Astrocyte of the spinal cord (primary cell): ENCODE measurements around the gene JAKMIP2.
A peak's percentile ranks its signal among the peaks of the same experiment; 100 is the strongest.

ENCODE experiments used
- DNase-seq: peaks from one replicate; pipeline ENCODE4 v3.0.0; 2011; ENCODE audit warnings: low read depth, low spot score
- H3K4me3 ChIP-seq: 2 replicates; pipeline ENCODE4 v1.5.1; 2011; ENCODE audit warnings: low read depth, mild to moderate bottlenecking, low read length, moderate library complexity
- CTCF ChIP-seq: IDR thresholded peaks from 2 replicates; pipeline ENCODE4 v1.5.1; 2012; ENCODE audit warnings: low read depth, mild to moderate bottlenecking, low read length, inconsistent platforms
- in situ Hi-C: cut with HindIII; loops from 2 replicates; pipeline ENCODE4 v1.10.0; 2017; ENCODE audit warnings: low sequenced_read_pairs

JAKMIP2 gene

GRCh38 chr5:147619281-147619878 is 163.1 kb downstream of the JAKMIP2 start:
- DNase-seq = peak; percentile 14
- in situ Hi-C loops = no loop called here
- TF ChIP-seq CTCF = no peak

GRCh38 chr5:147617711-147618350 is 164.7 kb downstream of the JAKMIP2 start:
- no peak for DNase-seq
- H3K4me3 ChIP-seq = no peak overlapping the region
- TF ChIP-seq CTCF = no peak
- in situ Hi-C loops = no loop called here

More at GRCh38 chr5:147619281-147619878, 163.1 kb downstream of the JAKMIP2 start:
- no peak overlapping the region for H3K4me3 ChIP-seq

GRCh38 chr5:147617191-147617606 is 165.3 kb downstream of the JAKMIP2 start:
- no peak for DNase-seq
- in situ Hi-C loops = no loop called here
- no peak for TF ChIP-seq CTCF
- H3K4me3 ChIP-seq = no peak overlapping the region

- no peak for TF ChIP-seq CTCF
- DNase-seq = no peak
- in situ Hi-C loops = no loop called here
- no peak overlapping the region for H3K4me3 ChIP-seq
Measured at GRCh38 chr5:147616421-147616820, 166.1 kb downstream of the JAKMIP2 start.

- peak; percentile 22 for DNase-seq
- H3K4me3 ChIP-seq = no peak overlapping the region
- in situ Hi-C loops = no loop called here
- no peak for TF ChIP-seq CTCF
Measured at GRCh38 chr5:147613359-147613758, 169.2 kb downstream of the JAKMIP2 start.

GRCh38 chr5:147611483-147611882 is 171.0 kb downstream of the JAKMIP2 start:
- DNase-seq = no peak
- no peak overlapping the region for H3K4me3 ChIP-seq
- no peak for TF ChIP-seq CTCF
- in situ Hi-C loops = no loop called here
